A549 (cell line): ENCODE measurements around the gene FXYD2. TPM values are rescaled to one million over a fixed set of nuclear protein-coding genes. Genes with fewer than 3 reads are reported as not detected.

ENCODE experiments used
- ATAC-seq, 2 experiments: fragments of 200-7000 bp in 1 of 2; fragments of >200 bp in 1 of 2; cut with Nextera tagmentation in 1 of 2; cut with Tn5 transposase in 1 of 2; 3 replicates each; pipeline versions ENCODE4 v1.8.0 to v1.9.1; 2018 to 2020; ENCODE audit warnings: mild to moderate bottlenecking in 1 of 2, moderate library complexity in 1 of 2
- CTCF ChIA-PET: fragments of 300-600 bp; sonication (Branson Sonifier 250); formaldehyde crosslinking; extraction: SDS; loops from one replicate; lab custom pipeline; 2021; ENCODE audit warnings: antibody characterized with exemption, inconsistent platforms; lab: Yijun Ruan, JAX
- POLR2A ChIA-PET: fragments of 350-600 bp; formaldehyde crosslinking; extraction: SDS; loops from one replicate; lab custom pipeline; 2021; ENCODE audit warnings: antibody characterized with exemption, inconsistent platforms; lab: Yijun Ruan, JAX
- DNase-seq, 2 experiments: peaks; one replicate each; pipeline versions ENCODE4 v3.0.0 to v3.0.0-alpha.2; 2011 to 2016; ENCODE audit warnings: low read depth in 1 of 2, low spot score in 1 of 2
- FAIRE-seq: peaks from 2 replicates; lab custom pipeline; 2011; peaks lifted over from hg19 to GRCh38; lab: Jason Lieb, UNC
- H3K27ac ChIP-seq, 2 experiments: fragments of >200 bp; sonication (Bioruptor Twin); formaldehyde crosslinking; 3 replicates each; pipeline ENCODE4 v1.5.1; 2016 to 2017
- H3K4me1 ChIP-seq: fragments of >200 bp; sonication (Bioruptor Twin); formaldehyde crosslinking; 3 replicates; pipeline ENCODE4 v1.6.1; 2016
- H3K4me2 ChIP-seq: fragments of >200 bp; sonication (Bioruptor Twin); formaldehyde crosslinking; 3 replicates; pipeline ENCODE4 v1.6.1; 2016
- H3K4me3 ChIP-seq: fragments of >200 bp; sonication (Bioruptor Twin); formaldehyde crosslinking; 3 replicates; pipeline ENCODE4 v1.5.1; 2016
- H3K9me3 ChIP-seq: fragments of >200 bp; sonication (Bioruptor Twin); formaldehyde crosslinking; 3 replicates; pipeline ENCODE4 v1.6.1; 2016
- BHLHE40 ChIP-seq: IDR thresholded peaks from 2 replicates; pipeline ENCODE4 v1.6.1; 2012; ENCODE audit warnings: low read depth, low read length, inconsistent platforms
- CBX8 ChIP-seq: fragments of 200-600 bp; sonication (generic); IDR thresholded peaks from 2 replicates; pipeline ENCODE4 v1.6.1; 2016
- CEBPB ChIP-seq, 2 experiments: fragments of >200 bp in 1 of 2; sonication (Bioruptor Twin) in 1 of 2; formaldehyde crosslinking in 1 of 2; IDR thresholded peaks; 2 replicates each; pipeline ENCODE4 v1.6.1; 2012 to 2016
- EHF ChIP-seq: fragments of 250-450 bp; sonication (Bioruptor Pico); IDR thresholded peaks from 2 replicates; pipeline ENCODE4 v1.5.0; 2020; ENCODE audit warnings: mild to moderate bottlenecking
- EP300 ChIP-seq, 2 experiments: fragments of >200 bp; sonication (Bioruptor Twin); formaldehyde crosslinking; IDR thresholded peaks; 2 replicates in 1 of 2; 3 replicates in 1 of 2; pipeline ENCODE4 v1.6.1; 2016 to 2017
- ESRRA ChIP-seq: fragments of 150-350 bp; IDR thresholded peaks from 2 replicates; pipeline ENCODE4 v1.6.1; 2014; ENCODE audit warnings: mild to moderate bottlenecking, low read length, borderline replicate concordance
- FOSL2 ChIP-seq, 2 experiments: fragments of 450-650 bp in 1 of 2; fragments of >200 bp in 1 of 2; sonication (Bioruptor Twin) in 1 of 2; formaldehyde crosslinking; IDR thresholded peaks; 2 replicates each; pipeline versions ENCODE4 v1.5.0 to v1.6.1; 2016 to 2020; ENCODE audit warnings: mild to moderate bottlenecking in 1 of 2, moderate library complexity in 1 of 2
- HOXA7 ChIP-seq: fragments of 250-450 bp; sonication (Bioruptor Pico); IDR thresholded peaks from 2 replicates; pipeline ENCODE4 v1.5.0; 2020; ENCODE audit warnings: mild to moderate bottlenecking, moderate library complexity
- HOXB5 ChIP-seq: fragments of 250-450 bp; sonication (Bioruptor Pico); IDR thresholded peaks from 2 replicates; pipeline ENCODE4 v1.5.0; 2020; ENCODE audit warnings: mild to moderate bottlenecking, moderate library complexity
- JUN ChIP-seq, 2 experiments: fragments of >200 bp; sonication (Bioruptor Twin); formaldehyde crosslinking; IDR thresholded peaks; 2 replicates in 1 of 2; 3 replicates in 1 of 2; pipeline ENCODE4 v1.6.1; 2016 to 2017
- JUNB ChIP-seq: fragments of >200 bp; sonication (Bioruptor Twin); formaldehyde crosslinking; IDR thresholded peaks from 2 replicates; pipeline ENCODE4 v1.6.1; 2016
- KDM5A ChIP-seq: fragments of 200-600 bp; sonication (generic); IDR thresholded peaks from 2 replicates; pipeline ENCODE4 v1.6.1; 2016; ENCODE audit warnings: antibody characterized with exemption, mild to moderate bottlenecking
- MAX ChIP-seq: IDR thresholded peaks from 2 replicates; pipeline ENCODE4 v1.6.1; 2012
- POLR2A ChIP-seq: IDR thresholded peaks from 2 replicates; pipeline ENCODE4 v1.6.1; 2012; ENCODE audit warnings: mild to moderate bottlenecking, low read length
- POLR2AphosphoS2 ChIP-seq: conservative IDR thresholded peaks from 2 replicates; pipeline ENCODE4 v1.6.1; 2012; ENCODE audit warnings: low read length, improper control_type of control experiment, inconsistent platforms
- RARB ChIP-seq: fragments of 250-450 bp; sonication (Bioruptor Pico); IDR thresholded peaks from 2 replicates; pipeline ENCODE4 v1.8.0; 2021; ENCODE audit warnings: mild to moderate bottlenecking, moderate library complexity
- REST ChIP-seq: fragments of 200-600 bp; sonication (generic); IDR thresholded peaks from 2 replicates; pipeline ENCODE4 v1.6.1; 2016; ENCODE audit warnings: antibody characterized with exemption, mild to moderate bottlenecking, moderate library complexity
- RNF2 ChIP-seq: fragments of 200-600 bp; sonication (generic); IDR thresholded peaks from 2 replicates; pipeline ENCODE4 v1.6.1; 2016; ENCODE audit warnings: low read depth, mild to moderate bottlenecking, antibody characterized with exemption, moderate library complexity, borderline replicate concordance
- TFCP2L1 ChIP-seq: fragments of 250-450 bp; sonication (Bioruptor Pico); IDR thresholded peaks from 2 replicates; pipeline ENCODE4 v1.5.0; 2021; ENCODE audit warnings: mild to moderate bottlenecking
- TP53 ChIP-seq: fragments of 250-450 bp; sonication (Bioruptor Pico); IDR thresholded peaks from 2 replicates; pipeline ENCODE4 v1.5.0; 2021; ENCODE audit warnings: mild to moderate bottlenecking, moderate library complexity
- USF2 ChIP-seq: fragments of 450-650 bp; IDR thresholded peaks from 2 replicates; pipeline ENCODE4 v1.6.1; 2014; ENCODE audit warnings: antibody characterized with exemption
- WGBS: methylation state at CpG from one replicate; pipeline ENCODE4 v1.1.6; 2017; ENCODE audit errors: missing lambda C conversion rate; 5-methylcytosine and 5-hydroxymethylcytosine counted together
- polyA plus RNA-seq, 4 experiments: library from polyadenylated mRNA; depleted of rRNA in 3 of 4; stranded (reverse); fragments of >200 nt; fragmentation: RNase III in 1 of 4; extraction: RNeasy Plus Mini Kit Qiagen cat#74134 plus additional on column Dnase treatment in 1 of 4; gene quantifications; 2 replicates in 3 of 4; 3 replicates in 1 of 4; pipeline ENCODE4 v1.2.3, GENCODE V29; 2011 to 2017

Gene FXYD2
- polyA plus RNA-seq, 2 of the 4 experiments (the other 2 are of a cell fraction): 25.9 to 55.6 TPM

GRCh38 chr11:117862753-117863152 is 38.2 kb upstream of the FXYD2 start:
- Histone ChIP-seq H3K4me1 (no peaks in the 10 kb centered on the region), H3K4me3 (no peak overlapping the region), H3K9me3 (no peaks in the 10 kb centered on the region), H3K27ac (no peak overlapping the region), H3K4me2 (no peak overlapping the region)
- FAIRE-seq (no peak), ATAC-seq (no peak), DNase-seq (no peak)
- ChIA-PET CTCF (interaction anchor here (0.6 to 3.2 kb wide), 3 partner anchors 18 to 145 kb away, joined by 4 to 14 read pairs (median 6); no protein-coding TSS in a partner anchor), POLR2A (no interaction called here)
- TF ChIP-seq KDM5A (no peak), POLR2AphosphoS2 (no peak), USF2 (no peak), TP53 (CRISPR knock-in tag) (no peak), JUNB (no peak), RNF2 (no peak), MAX (no peak), CEBPB (IDR thresholded peaks at IDR 0.05) (no peak), TFCP2L1 (no peak)
- 83% methylated on average over 1 of the region's 1 CpG for WGBS

- 76% methylated on average over 9 of the region's 12 CpGs for WGBS
- H3K4me3 ChIP-seq: no peak overlapping the region
- TF ChIP-seq EHF (CRISPR knock-in tag) (no peak), REST (no peak), RARB (CRISPR knock-in tag) (no peak), HOXB5 (CRISPR knock-in tag) (no peak), BHLHE40 (no peak), FOSL2 (IDR thresholded peaks at IDR 0.05) (no peak), FOSL2 (CRISPR knock-in tag; IDR thresholded peaks at IDR 0.05) (no peak), CBX8 (no peak), RNF2 (no peak), EP300 (IDR thresholded peaks at IDR 0.05) (no peak), HOXA7 (CRISPR knock-in tag) (no peak), POLR2AphosphoS2 (no peak), ESRRA (no peak), TP53 (CRISPR knock-in tag) (no peak), POLR2A (no peak), JUN (IDR thresholded peaks at IDR 0.05) (no peak)
- TF ChIP-seq, all 56 proteins: peak for 0
- FAIRE-seq (no peak), DNase-seq (no peak), ATAC-seq (no peak)
- no peak overlapping the region for H3K4me2 ChIP-seq
- ChIA-PET CTCF (interaction anchor here (0.6 to 3.2 kb wide), 3 partner anchors 17 to 145 kb away, joined by 4 to 14 read pairs (median 6); no protein-coding TSS in a partner anchor), POLR2A (no interaction called here)
- H3K4me1 ChIP-seq: no peaks in the 10 kb centered on the region
- H3K27ac ChIP-seq: no peak overlapping the region
- H3K9me3 ChIP-seq: no peaks in the 10 kb centered on the region
Observed at GRCh38 chr11:117862019-117862725, 37.6 kb upstream of the FXYD2 start.
